NCI-H748 (cell line): ENCODE results near the gene CTSK.

Source experiments
- DNase-seq: peaks from one replicate; lab custom pipeline; 2025; ENCODE audit not compliant: unreplicated experiment; lab: John Stamatoyannopoulos, UW

CTSK gene

DNA sequence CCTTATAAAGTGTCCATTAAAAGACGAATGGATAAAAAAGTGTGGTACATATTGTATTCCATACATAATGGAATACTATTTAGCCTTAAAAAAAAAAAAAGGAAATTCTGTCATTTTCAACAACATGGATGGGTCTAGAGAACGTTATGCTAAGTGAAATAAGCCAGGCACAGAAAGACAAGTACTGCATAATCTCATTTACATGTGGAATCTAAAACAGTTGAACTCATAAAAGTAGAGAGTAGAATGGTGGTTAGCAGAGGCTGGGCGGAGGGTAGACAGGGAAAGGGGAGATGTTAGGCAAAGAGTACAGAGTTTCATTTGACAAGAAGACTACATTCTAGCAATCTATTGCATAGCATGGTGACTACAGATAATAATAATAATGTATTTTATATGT is 45.0 kb downstream of the CTSK start:
- no peak for DNase-seq

DNA sequence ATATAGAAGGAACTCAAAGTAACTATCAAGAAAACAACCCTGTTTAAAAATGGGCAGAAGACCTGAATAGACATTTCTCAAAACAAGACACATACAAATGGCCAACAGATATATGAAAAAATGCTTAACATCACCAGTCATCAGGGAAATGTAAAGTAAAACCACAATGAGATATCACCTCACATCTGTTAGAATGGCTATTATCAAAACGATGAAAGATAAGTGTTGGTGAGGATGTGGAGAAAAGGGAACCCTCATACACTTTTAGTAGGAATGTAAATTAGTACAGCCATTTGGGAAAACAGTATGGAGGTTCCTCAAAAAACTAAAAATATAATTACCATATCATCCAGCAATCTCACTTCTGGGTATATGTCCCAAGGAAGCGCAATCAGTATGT is 45.5 kb downstream of the CTSK start:
- no peak for DNase-seq

DNA sequence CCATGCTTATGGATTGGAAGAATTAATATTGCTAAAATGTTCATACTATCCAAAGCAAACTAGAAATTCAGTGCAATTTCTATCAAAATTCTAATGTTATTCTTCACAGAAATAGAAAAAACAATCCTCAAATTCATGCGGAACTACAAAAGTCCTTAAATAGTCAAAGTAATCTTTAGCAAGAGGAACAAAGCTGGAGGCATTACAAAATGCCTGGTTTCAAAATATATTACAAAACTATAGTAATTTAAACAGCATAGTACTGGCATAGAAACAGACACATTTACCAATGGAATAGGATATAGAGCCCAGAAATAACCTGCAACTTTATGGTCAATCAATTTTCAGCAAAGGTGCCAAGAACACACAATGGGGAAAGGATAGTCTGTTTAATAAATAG is 46.3 kb downstream of the CTSK start:
- DNase-seq = no peak

DNA sequence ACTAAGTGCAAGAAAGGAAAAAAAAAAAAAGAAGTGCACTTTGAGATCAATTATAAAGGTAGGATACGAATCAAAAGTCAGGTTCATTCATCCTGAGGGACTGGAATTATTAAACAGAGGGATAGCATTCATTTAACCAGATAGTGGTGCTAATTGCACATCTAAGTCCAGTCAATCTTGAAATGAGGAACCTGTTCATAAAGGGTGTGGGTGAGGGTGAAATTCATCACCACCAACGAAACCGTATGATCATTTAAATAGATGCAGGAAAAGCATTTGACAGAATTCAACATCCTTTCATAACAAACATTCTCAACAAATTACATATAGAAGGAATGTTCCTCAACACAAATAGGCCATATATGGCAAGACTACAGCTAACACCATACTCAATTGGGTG is 48.0 kb downstream of the CTSK start:
- no peak for DNase-seq

DNA sequence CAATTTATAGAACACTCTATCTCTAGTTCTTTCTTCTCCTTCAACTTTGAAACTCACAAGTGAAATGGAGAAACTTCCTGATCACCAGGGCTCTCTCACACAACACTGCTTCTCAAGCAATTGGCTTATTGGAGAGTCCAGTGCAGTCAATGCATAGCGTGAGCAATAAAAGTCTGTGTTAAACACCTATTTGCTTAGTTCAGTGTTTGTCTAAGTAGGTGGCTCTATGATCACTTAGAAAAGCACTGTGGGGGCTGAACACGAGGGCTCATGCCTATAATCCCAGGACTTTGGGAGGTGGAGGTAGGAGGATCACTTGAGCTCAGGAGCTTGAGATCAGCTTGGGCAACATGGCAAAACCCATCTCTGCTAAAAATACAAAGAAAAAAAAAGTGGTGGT is 54.6 kb downstream of the CTSK start:
- no peak for DNase-seq

DNA sequence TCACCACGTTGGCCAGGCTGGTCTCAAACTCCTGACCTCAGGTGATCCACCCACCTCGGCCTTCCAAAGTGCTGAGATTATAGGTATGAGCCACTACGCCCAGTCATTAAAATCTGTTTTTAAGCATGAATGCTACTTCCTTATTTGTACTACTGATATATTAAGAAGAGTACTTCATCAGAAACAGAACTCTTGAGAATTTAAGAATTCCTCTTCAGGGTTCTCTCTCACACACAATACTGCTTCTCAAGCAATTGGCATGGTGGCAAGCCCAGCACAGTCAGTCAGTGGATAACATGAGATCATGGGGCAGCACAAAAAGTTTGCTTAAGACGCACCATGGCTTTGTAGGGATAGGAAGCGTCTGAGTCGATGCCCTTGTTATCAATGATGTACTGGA is 56.6 kb downstream of the CTSK start:
- no peak for DNase-seq

DNA sequence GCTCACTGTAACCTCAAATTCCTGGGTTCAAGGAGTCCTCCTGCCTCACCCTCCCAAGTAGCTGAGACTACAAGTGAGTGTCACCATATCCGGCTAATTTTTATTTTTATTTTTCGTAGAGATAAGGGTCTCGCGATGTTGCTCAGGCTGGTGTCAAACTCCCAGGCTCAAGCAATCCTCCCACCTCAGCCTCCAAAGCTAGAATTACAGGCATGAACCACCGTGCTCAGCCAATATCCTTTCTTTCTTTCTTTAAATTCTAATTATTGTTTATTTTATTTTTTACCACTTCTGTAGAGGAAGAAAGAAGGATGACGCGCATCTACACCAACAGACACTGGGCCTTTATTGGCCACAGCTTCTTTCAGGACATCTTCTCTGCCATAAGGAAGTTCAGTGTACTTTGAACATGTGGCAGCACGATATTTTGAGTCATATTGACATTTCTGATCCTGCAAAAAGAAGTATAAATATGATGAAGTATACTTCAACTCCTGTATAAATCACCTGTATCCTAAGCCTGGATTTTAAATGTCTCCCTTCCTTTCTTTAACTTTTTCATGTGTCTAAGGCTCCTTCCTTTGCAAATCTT is 58.2 kb downstream of the CTSK start:
- DNase-seq = no peak

DNA sequence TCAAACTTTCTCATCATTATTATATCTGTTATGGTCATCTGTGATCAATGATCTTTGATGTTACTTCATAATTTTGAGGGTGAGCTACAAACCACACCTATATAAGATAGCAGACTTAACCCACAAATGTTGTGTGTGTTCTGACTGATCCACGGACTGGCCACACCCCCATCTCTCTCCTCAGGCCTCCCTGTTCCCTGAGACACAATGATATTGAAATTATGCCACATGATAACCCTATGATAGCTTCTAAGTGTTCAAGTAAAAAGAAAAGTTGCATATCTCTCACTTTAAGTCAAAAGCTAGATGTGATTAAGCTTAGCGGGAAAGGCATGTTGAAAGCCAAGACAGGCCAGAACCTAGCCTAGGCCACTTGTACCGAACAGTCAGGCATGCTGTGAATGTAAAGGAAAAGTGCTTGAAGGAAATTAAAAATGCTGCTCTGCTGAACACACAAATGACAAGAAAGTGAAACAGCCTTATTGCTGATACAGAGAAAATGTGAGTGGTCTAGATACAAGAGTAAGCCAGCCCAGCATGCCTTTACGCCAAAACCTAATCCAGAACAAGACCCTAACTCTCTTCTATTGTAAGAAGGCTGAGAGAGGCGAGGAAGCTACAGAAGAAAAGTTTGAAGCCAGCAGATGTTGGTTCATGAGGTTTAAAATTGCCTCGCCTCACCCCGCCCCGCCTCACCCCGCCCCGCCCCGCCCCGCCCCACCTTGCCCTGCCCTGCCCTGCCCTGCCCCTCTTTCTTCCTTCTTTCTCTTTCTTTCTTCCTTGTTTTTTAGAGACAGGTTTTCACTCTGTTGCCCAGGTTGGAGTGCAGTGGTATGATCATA is 59.0 kb downstream of the CTSK start:
- no peak for DNase-seq
